ENCODE results near the gene PLCD1. TPM values are rescaled to one million over a fixed set of nuclear protein-coding genes. Genes with fewer than 3 reads are reported as not detected.

The PLCD1 gene
- total and polyA plus RNA-seq, 2 experiments from 2014 or later: 16.0 to 24.4 TPM

DNA sequence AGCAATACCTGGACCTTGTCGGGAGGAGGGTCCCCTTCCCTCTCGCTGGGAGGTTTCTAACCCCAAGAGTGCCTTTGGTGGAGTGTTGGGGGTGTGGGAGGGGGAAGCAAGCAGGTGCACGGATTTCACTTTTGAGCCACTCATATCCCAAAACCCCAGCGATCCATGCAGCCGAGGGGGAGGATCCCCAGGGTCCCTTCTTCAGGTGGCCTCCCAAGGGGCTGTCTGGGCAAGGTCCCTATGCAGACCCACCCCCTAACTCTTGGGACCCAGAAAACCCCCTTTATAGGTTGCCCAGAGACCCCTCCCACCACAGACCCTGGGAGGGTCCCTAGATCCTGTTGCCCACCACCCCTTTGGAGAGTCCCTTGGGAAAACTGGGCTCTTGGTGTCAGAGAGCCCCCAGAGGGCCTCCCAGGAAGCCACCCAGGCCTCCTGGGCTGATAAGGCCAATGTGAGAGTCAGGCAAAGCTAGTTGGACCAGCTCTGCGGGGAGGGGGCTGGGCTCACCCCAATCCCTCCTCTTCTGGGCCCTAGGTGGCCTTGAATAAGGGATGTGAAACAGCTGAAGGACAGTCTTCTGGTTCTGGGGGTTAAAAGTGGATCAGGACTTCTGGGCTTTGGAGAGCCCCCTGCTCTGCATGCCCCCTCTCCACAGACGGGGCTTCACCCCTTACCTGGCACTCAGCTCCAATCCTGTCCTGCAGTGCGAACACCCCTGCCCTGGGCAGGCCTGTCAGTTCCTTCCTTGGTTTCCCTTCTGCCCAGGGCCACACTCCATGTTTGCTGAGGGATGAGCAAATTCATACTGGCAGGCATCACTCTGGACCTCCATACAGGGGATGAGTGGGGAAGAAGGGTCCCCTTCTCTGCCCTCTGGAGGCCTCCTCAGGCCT, 932 bp upstream of the PLCD1 start:
- H3K27ac Mint-ChIP-seq: no peak overlapping the region
- peak overlapping the region; percentile 88; the same call in 1 of the 2 replicates for H2AFZ ChIP-seq
- peak overlapping the region; percentile 79 for H3K4me3 ChIP-seq
- no peaks in the 10 kb centered on the region for H3K36me3 ChIP-seq (ENCODE audit: insufficient read depth)
- no peaks in the 10 kb centered on the region for H3K36me3 Mint-ChIP-seq (ENCODE audit: low read depth)
- H3K9me2 ChIP-seq (ENCODE audit: insufficient read depth): no peaks in the 10 kb centered on the region
- no peaks in the 10 kb centered on the region for H3F3A ChIP-seq (replicated peaks; ENCODE audit: low read depth)
- H3K27me3 ChIP-seq (ENCODE audit: insufficient read depth): peaks cover 63% of the 10 kb centered on the region
- ATAC-seq: no peak
- H3K4me2 ChIP-seq: peak overlapping the region; percentile 81
- peaks cover 48% of the 10 kb centered on the region for H3K27me3 Mint-ChIP-seq (ENCODE audit: insufficient read depth, low read depth, poor library complexity)
- H3K79me2 ChIP-seq (replicated peaks; ENCODE audit: insufficient read depth): no peaks in the 10 kb centered on the region
- no peak for DNase-seq (ENCODE audit: low spot score)
- peaks cover 6% of the 10 kb centered on the region for H3K4me1 Mint-ChIP-seq
- no peaks in the 10 kb centered on the region; the same call in 2 of the 3 replicates for H3K9me3 Mint-ChIP-seq
- no peak overlapping the region for H3K27ac ChIP-seq (ENCODE audit: low read depth)
- H3K4me1 ChIP-seq (ENCODE audit: insufficient read depth): peaks cover 6% of the 10 kb centered on the region
- TF ChIP-seq, protein P1, sequence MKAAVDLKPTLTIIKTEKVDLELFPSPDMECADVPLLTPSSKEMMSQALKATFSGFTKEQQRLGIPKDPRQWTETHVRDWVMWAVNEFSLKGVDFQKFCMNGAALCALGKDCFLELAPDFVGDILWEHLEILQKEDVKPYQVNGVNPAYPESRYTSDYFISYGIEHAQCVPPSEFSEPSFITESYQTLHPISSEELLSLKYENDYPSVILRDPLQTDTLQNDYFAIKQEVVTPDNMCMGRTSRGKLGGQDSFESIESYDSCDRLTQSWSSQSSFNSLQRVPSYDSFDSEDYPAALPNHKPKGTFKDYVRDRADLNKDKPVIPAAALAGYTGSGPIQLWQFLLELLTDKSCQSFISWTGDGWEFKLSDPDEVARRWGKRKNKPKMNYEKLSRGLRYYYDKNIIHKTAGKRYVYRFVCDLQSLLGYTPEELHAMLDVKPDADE (IDR thresholded peaks at IDR 0.05): no peak
- TF ChIP-seq REST (IDR thresholded peaks at IDR 0.05; ENCODE audit: unreplicated experiment): no peak
- no peak for TF ChIP-seq ZNF114 (CRISPR knock-in tag; IDR thresholded peaks at IDR 0.05)
- TF ChIP-seq POLR2AphosphoS5 (IDR thresholded peaks at IDR 0.05; ENCODE audit: low read depth): no peak
- no peak for TF ChIP-seq JUNB (IDR thresholded peaks at IDR 0.05; ENCODE audit: unreplicated experiment)
- no peak for TF ChIP-seq NANOG (IDR thresholded peaks at IDR 0.05; ENCODE audit: borderline replicate concordance)
- no peak for TF ChIP-seq EZH2phosphoT487 (IDR thresholded peaks at IDR 0.05; ENCODE audit: unreplicated experiment)
- TF ChIP-seq, protein P2, sequence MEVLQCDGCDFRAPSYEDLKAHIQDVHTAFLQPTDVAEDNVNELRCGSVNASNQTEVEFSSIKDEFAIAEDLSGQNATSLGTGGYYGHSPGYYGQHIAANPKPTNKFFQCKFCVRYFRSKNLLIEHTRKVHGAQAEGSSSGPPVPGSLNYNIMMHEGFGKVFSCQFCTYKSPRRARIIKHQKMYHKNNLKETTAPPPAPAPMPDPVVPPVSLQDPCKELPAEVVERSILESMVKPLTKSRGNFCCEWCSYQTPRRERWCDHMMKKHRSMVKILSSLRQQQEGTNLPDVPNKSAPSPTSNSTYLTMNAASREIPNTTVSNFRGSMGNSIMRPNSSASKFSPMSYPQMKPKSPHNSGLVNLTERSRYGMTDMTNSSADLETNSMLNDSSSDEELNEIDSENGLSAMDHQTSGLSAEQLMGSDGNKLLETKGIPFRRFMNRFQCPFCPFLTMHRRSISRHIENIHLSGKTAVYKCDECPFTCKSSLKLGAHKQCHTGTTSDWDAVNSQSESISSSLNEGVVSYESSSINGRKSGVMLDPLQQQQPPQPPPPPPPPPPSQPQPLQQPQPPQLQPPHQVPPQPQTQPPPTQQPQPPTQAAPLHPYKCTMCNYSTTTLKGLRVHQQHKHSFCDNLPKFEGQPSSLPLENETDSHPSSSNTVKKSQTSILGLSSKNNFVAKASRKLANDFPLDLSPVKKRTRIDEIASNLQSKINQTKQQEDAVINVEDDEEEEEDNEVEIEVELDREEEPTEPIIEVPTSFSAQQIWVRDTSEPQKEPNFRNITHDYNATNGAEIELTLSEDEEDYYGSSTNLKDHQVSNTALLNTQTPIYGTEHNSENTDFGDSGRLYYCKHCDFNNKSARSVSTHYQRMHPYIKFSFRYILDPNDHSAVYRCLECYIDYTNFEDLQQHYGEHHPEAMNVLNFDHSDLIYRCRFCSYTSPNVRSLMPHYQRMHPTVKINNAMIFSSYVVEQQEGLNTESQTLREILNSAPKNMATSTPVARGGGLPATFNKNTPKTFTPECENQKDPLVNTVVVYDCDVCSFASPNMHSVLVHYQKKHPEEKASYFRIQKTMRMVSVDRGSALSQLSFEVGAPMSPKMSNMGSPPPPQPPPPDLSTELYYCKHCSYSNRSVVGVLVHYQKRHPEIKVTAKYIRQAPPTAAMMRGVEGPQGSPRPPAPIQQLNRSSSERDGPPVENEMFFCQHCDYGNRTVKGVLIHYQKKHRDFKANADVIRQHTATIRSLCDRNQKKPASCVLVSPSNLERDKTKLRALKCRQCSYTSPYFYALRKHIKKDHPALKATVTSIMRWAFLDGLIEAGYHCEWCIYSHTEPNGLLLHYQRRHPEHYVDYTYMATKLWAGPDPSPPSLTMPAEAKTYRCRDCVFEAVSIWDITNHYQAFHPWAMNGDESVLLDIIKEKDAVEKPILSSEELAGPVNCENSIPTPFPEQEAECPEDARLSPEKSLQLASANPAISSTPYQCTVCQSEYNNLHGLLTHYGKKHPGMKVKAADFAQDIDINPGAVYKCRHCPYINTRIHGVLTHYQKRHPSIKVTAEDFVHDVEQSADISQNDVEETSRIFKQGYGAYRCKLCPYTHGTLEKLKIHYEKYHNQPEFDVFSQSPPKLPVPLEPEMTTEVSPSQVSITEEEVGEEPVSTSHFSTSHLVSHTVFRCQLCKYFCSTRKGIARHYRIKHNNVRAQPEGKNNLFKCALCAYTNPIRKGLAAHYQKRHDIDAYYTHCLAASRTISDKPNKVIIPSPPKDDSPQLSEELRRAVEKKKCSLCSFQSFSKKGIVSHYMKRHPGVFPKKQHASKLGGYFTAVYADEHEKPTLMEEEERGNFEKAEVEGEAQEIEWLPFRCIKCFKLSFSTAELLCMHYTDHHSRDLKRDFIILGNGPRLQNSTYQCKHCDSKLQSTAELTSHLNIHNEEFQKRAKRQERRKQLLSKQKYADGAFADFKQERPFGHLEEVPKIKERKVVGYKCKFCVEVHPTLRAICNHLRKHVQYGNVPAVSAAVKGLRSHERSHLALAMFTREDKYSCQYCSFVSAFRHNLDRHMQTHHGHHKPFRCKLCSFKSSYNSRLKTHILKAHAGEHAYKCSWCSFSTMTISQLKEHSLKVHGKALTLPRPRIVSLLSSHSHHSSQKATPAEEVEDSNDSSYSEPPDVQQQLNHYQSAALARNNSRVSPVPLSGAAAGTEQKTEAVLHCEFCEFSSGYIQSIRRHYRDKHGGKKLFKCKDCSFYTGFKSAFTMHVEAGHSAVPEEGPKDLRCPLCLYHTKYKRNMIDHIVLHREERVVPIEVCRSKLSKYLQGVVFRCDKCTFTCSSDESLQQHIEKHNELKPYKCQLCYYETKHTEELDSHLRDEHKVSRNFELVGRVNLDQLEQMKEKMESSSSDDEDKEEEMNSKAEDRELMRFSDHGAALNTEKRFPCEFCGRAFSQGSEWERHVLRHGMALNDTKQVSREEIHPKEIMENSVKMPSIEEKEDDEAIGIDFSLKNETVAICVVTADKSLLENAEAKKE (CRISPR knock-in tag; IDR thresholded peaks at IDR 0.05): no peak
- no peak for TF ChIP-seq CTCF (conservative IDR thresholded peaks at IDR 0.05; ENCODE audit: low read depth in 2 of 2)
- no peak for TF ChIP-seq STAT1 (IDR thresholded peaks at IDR 0.05; ENCODE audit: unreplicated experiment)
- peak overlapping the region; percentile 63; the same call in 2 of the 3 replicates for H3K4me3 Mint-ChIP-seq
- no peaks in the 10 kb centered on the region; the same call in 1 of the 2 replicates for H4K20me1 ChIP-seq (replicated peaks; ENCODE audit: insufficient read depth)
